AG04450 (cell line): Measurements from ENCODE around the gene MLC1. TPM values are rescaled to one million over a fixed set of nuclear protein-coding genes. Genes with fewer than 3 reads are reported as not detected.

ENCODE experiments used
- CTCF ChIA-PET: fragments of 300-600, 350-600 bp; formaldehyde crosslinking; extraction: SDS; loops from one replicate; lab custom pipeline; 2022; ENCODE audit warnings: antibody characterized with exemption, inconsistent platforms; lab: Charles Lee
- POLR2A ChIA-PET: fragments of 350-600 bp; formaldehyde crosslinking; extraction: SDS; loops from one replicate; lab custom pipeline; 2021; ENCODE audit warnings: antibody characterized with exemption, inconsistent platforms; lab: Yijun Ruan, JAX
- DNase-seq: peaks from one replicate; pipeline ENCODE4 v3.0.0-alpha.2; 2011; ENCODE audit warnings: low read depth, low spot score
- H3K27ac ChIP-seq: one replicate; pipeline ENCODE4 v1.5.1; 2012; ENCODE audit warnings: low read depth, low read length, control low read depth
- H3K27me3 ChIP-seq: one replicate; pipeline ENCODE4 v1.6.0; 2012; ENCODE audit warnings: low read length; ENCODE audit not compliant: control insufficient read depth, insufficient read depth
- H3K4me3 ChIP-seq: 2 replicates; pipeline ENCODE4 v1.5.1; 2011; ENCODE audit warnings: mild to moderate bottlenecking, low read depth, low read length, control low read depth
- H3K9me3 ChIP-seq: 2 replicates; pipeline ENCODE4 v1.5.1; 2012; ENCODE audit warnings: low read length; ENCODE audit not compliant: control insufficient read depth, insufficient read depth
- polyA plus RNA-seq: library from polyadenylated mRNA; depleted of rRNA; stranded (reverse); fragments of >200 nt; gene quantifications from 2 replicates; pipeline ENCODE4 v1.2.3, GENCODE V29; 2011
- TF ChIP-seq, protein P1 (sequence below): IDR thresholded peaks from 2 replicates; pipeline ENCODE4 v1.5.1; 2011; ENCODE audit warnings: low read depth, low read length, control low read depth, inconsistent platforms

Gene MLC1
- polyA plus RNA-seq, 1 experiment: 0.27 TPM

DNA sequence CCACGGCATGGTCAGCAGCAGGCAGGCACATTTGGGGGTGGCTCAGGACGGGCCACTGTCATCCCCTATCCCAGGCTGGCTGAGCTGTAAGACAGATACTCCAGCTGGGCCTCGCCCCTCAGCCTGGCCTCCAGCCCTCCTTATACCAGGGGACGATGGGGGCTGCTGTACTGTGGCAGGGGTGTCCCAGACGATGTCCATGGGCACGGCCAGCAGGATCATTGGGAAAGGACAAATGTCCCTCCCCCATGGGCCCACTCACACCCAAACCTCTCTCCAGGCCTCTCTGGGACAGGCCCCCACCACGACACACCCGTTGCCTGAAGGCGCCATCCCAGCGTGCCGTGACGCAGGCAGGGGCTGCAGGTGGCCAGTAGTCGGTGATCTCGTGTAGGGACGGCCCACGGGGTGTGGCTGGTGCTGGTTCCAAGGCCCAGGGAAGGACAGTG, 71.1 kb downstream of the MLC1 start:
- DNase-seq: no peak
- no peak overlapping the region for H3K27ac ChIP-seq
- no peak overlapping the region for H3K4me3 ChIP-seq
- TF ChIP-seq, protein P1, sequence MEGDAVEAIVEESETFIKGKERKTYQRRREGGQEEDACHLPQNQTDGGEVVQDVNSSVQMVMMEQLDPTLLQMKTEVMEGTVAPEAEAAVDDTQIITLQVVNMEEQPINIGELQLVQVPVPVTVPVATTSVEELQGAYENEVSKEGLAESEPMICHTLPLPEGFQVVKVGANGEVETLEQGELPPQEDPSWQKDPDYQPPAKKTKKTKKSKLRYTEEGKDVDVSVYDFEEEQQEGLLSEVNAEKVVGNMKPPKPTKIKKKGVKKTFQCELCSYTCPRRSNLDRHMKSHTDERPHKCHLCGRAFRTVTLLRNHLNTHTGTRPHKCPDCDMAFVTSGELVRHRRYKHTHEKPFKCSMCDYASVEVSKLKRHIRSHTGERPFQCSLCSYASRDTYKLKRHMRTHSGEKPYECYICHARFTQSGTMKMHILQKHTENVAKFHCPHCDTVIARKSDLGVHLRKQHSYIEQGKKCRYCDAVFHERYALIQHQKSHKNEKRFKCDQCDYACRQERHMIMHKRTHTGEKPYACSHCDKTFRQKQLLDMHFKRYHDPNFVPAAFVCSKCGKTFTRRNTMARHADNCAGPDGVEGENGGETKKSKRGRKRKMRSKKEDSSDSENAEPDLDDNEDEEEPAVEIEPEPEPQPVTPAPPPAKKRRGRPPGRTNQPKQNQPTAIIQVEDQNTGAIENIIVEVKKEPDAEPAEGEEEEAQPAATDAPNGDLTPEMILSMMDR: no peak
- ChIA-PET CTCF (interaction anchor here (2.2 kb wide), 1 partner anchor 16 kb away, joined by 8 read pairs; no protein-coding TSS in a partner anchor), POLR2A (interaction anchor here (0.7 kb wide), 1 partner anchor 157 kb away, joined by 3 read pairs; no protein-coding TSS in a partner anchor)
- H3K27me3 ChIP-seq: peaks cover 69% of the 10 kb centered on the region
- H3K9me3 ChIP-seq: no peaks in the 10 kb centered on the region; the same call in 1 of the 2 replicates

DNA sequence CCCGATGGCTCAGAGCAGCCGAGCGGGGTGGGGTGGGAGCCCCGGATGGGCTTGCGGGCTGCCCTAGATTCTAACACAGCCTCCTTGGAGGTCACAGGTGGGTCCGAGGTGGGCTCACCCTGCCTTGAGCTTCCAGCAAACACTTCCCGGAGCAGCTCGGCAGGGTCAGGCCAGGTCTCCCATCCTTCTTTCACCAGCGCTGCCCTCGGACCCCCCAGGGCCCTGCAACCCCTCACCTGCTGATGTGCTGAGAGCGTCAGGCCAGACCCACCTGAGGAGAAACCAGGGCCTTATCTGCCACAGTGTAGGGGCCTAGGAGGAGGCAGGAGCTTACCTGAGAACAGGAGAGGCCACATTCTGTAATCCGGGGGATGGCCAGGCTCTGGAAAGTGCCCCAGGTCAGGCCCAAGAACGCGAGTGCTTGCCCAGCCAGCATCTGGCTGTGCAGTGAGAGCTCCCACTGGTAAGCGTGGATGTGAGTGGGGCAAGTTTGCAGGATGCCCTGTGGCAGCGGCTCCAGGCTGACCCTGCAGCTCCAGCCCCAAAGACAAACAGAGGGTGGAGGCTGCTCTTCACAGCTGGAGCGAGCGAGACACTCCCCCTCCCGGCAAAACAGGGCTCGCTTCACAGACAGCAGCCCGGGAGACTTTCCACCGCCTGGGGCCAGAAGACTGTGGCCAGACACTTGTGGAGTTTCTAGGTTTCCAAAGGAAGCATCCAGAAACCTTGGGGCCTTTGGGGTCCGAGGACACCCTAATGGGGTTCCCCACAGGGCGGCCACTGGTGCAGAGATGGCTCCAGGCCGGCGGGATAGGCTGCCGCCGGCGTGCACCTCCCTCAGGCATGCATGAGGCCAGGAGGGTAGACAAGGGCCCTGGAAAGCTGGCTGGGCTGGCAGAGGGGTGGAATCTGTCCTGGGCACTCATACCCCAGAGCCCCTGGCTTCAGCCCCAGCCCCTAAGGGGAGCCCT, 72.7 kb downstream of the MLC1 start, which contains the start of gene IL17REL:
Gene IL17REL (minus strand): TSS at position 555 of the 971 bp plus-strand sequence. CDS start 119 bp downstream, at position 436.
- DNase-seq: no peak
- ChIA-PET POLR2A (interaction anchor here (0.5 kb wide), 1 partner anchor 48 kb away, joined by 3 read pairs; no protein-coding TSS in a partner anchor), CTCF (interaction anchor here (2.2 kb wide), 1 partner anchor 18 kb away, joined by 8 read pairs; no protein-coding TSS in a partner anchor)
- TF ChIP-seq, protein P1: peak; percentile 32; the same call in 1 of the 2 replicates
- no peak within 1 kb of the TSS for H3K4me3 ChIP-seq
- H3K9me3 ChIP-seq: no peaks in the 10 kb centered on the region; the same call in 1 of the 2 replicates
- no peak within 1 kb of the TSS for H3K27ac ChIP-seq
- peaks cover 71% of the 10 kb centered on the region for H3K27me3 ChIP-seq

DNA sequence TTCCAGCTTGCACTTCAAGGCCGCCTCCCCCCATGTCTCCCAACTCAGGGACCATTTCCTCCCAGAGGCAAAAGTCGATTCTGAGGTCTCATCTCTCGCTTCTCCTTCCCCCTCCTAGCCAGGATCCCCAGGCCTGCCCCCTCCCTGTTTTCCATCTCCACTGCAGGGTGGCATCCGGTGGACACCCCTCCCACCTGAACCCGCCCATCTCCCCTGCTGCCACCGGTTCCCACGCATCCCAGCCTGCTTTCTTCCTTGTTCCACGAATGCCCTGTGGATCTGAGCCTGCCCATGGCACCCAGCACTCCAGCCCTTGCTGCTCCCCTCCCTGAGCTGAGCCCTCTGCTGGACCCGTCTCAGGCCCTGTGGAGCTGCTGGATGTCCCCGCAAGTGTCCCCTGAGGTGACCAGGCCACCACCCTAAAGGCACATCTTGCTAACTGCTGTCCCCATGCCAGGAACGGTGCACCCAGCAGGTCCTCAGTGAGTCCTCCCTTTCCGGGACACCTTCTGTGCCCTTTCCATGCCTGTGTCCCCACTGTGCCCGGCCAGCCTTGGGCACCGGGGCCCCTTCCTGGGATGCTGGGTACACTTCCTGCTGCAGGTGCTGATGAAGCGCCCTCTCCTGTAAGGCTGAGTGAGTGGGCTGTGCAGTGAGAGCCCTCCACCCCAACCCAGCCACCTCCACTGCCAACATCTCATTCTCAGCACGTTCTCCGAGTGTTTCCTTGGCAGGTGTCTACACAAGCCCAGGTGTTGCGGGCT, 73.6 kb downstream of the MLC1 start:
- CTCF ChIA-PET: interaction anchor here (2.2 kb wide), 1 partner anchor 18 kb away, joined by 8 read pairs; no protein-coding TSS in a partner anchor
- H3K4me3 ChIP-seq: no peak overlapping the region
- POLR2A ChIA-PET: no interaction called here
- H3K9me3 ChIP-seq: no peaks in the 10 kb centered on the region; the same call in 1 of the 2 replicates
- TF ChIP-seq, protein P1: no peak
- H3K27ac ChIP-seq: no peak overlapping the region
- H3K27me3 ChIP-seq: peaks cover 63% of the 10 kb centered on the region
- DNase-seq: no peak

DNA sequence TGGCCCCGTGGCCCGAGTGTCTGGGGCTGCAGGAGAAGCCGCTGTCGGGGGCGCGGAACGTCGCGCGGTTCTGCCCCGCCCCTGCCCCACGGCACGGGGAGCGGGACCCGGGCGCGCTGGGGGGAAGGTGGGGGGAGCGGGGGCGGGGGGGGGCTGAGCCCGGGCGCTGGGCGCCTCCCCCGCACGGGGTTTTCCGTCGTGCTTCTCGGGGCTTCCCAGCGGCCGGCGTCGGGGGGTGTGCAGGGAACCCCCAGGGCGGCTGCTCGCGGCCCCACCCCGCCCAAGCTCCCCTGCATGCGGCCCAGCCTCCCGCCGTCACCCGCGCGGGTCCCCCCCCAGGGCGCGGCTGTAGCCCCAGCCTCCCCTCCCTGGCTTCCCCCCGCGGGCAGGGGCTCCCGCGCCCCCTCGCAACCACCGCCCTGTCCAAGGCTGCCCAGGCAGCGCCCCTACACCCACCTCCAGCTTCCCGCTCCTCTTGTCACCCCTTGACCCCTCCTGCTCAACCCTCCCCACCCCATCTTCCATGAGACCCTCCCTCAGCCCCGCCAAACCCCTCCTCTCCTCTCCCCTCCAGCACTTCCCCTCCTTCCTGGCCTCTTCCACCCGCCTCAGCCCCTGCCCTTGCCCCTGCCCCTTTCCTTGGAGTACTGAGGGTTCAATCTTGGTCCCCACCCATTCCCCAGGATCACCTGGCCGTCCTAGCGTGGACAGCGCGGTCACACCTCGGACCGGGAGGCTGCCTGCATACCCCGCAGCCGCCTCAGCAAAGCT, 74.4 kb downstream of the MLC1 start:
- no peak for DNase-seq
- H3K27ac ChIP-seq: no peak overlapping the region
- H3K4me3 ChIP-seq: no peak overlapping the region
- TF ChIP-seq, protein P1: no peak
- ChIA-PET CTCF (no interaction called here), POLR2A (no interaction called here)
- H3K27me3 ChIP-seq: peaks cover 58% of the 10 kb centered on the region
- no peaks in the 10 kb centered on the region; the same call in 1 of the 2 replicates for H3K9me3 ChIP-seq
